Natural killer cell (primary cell): ENCODE results near the gene FEM1C. TPM values are rescaled to one million over a fixed set of nuclear protein-coding genes. Genes with fewer than 3 reads are reported as not detected.

Experiments used
- ATAC-seq, 3 donors: fragments of 150-1000 bp in 2 of 3; fragments of 200-7000 bp in 1 of 3; cut with Tn5 transposase; 1 replicate in 1 of 3; 2 replicates in 2 of 3; pipeline ENCODE4 v1.10.0; 2021; ENCODE audit warnings: mild to moderate bottlenecking in 2 of 3, moderate library complexity in 2 of 3
- DNase-seq, 2 donors: peaks; one replicate each; pipeline versions ENCODE4 v3.0.0 to v3.0.0-alpha.2; 2013 to 2021; ENCODE audit warnings: mixed read lengths in 1 of 2
- H3K27ac ChIP-seq: one replicate; pipeline ENCODE4 v1.5.1; 2013; ENCODE audit warnings: mild to moderate bottlenecking, low read length
- H3K27me3 ChIP-seq: one replicate; pipeline ENCODE4 v1.6.1; 2013; ENCODE audit warnings: low read length; ENCODE audit not compliant: control insufficient read depth, insufficient read depth
- H3K36me3 ChIP-seq: one replicate; pipeline ENCODE4 v1.6.1; 2013; ENCODE audit warnings: low read length; ENCODE audit not compliant: control insufficient read depth, insufficient read depth
- H3K4me1 ChIP-seq: one replicate; pipeline ENCODE4 v1.6.1; 2013; ENCODE audit warnings: low read length; ENCODE audit not compliant: control insufficient read depth, insufficient read depth
- H3K4me3 ChIP-seq: one replicate; pipeline ENCODE4 v1.5.1; 2013; ENCODE audit warnings: low read length
- H3K9me3 ChIP-seq: one replicate; pipeline ENCODE4 v1.6.1; 2013; ENCODE audit warnings: low read length; ENCODE audit not compliant: control insufficient read depth, insufficient read depth
- H3K27ac Mint-ChIP-seq, 2 donors: one replicate each; pipeline ENCODE4 v1.8.0; 2022; ENCODE audit warnings: mild to moderate bottlenecking in 2 of 2, mixed read lengths in 2 of 2, moderate library complexity in 1 of 2
- H3K27me3 Mint-ChIP-seq, 2 donors: one replicate each; pipeline ENCODE4 v1.8.0; 2022; ENCODE audit warnings: low read depth in 2 of 2, mixed read lengths in 2 of 2
- H3K36me3 Mint-ChIP-seq: one replicate; pipeline ENCODE4 v1.8.0; 2022; ENCODE audit warnings: mixed read lengths
- H3K4me1 Mint-ChIP-seq, 2 donors: one replicate each; pipeline ENCODE4 v1.8.0; 2022; ENCODE audit warnings: mixed read lengths in 2 of 2
- H3K4me3 Mint-ChIP-seq: one replicate; pipeline ENCODE4 v1.8.0; 2022; ENCODE audit warnings: mild to moderate bottlenecking, moderate library complexity, mixed read lengths
- H3K9me3 Mint-ChIP-seq, 2 donors: one replicate each; pipeline ENCODE4 v1.8.0; 2022; ENCODE audit warnings: mixed read lengths in 2 of 2
- CTCF ChIP-seq: fragments of 200-600 bp; IDR thresholded peaks from one replicate; pipeline ENCODE4 v1.8.0; 2022; ENCODE audit warnings: antibody characterized with exemption
- WGBS: methylation state at CpG from one replicate; pipeline ENCODE4 v1.1.7; 2013; ENCODE audit warnings: missing lambda C conversion rate; ENCODE audit not compliant: insufficient coverage; 5-methylcytosine and 5-hydroxymethylcytosine counted together
- intact Hi-C: fragments of 100-400 bp; cut with micrococcal nuclease; formaldehyde crosslinking; loops from one replicate; pipeline ENCODE4 v1.14.2; 2022
- total RNA-seq, 4 donors: library from RNA; stranded (reverse); fragments of 120-200 nt in 1 of 4; gene quantifications; one replicate each; pipeline versions ENCODE4 v1.2.3 to v1.2.4, GENCODE V29; 2013 to 2022

Gene FEM1C
- total RNA-seq, 3 donors from 2014 or later (not counting 1 experiment from before 2014, with no cell fraction given) = 33.8 to 48.6 (median 36.2) TPM

GRCh38 chr5:115548683-115549082 lies 4.1 kb upstream of the FEM1C start:
- Histone ChIP-seq H3K27ac (no peak overlapping the region), H3K36me3 (no peaks in the 10 kb centered on the region), H3K27me3 (no peaks in the 10 kb centered on the region), H3K9me3 (peaks cover 5% of the 10 kb centered on the region), H3K4me3 (no peak overlapping the region), H3K4me1 (peaks cover 6% of the 10 kb centered on the region)
- H3K4me1 Mint-ChIP-seq = peaks cover 8 to 19% of the 10 kb centered on the region in 2 donors
- H3K9me3 Mint-ChIP-seq = no peaks in the 10 kb centered on the region
- intact Hi-C loops = no loop called here
- TF ChIP-seq CTCF = no peak
- no peaks in the 10 kb centered on the region for H3K36me3 Mint-ChIP-seq
- H3K27ac Mint-ChIP-seq = no peak overlapping the region
- no peak for ATAC-seq
- DNase-seq = no peak
- 100% methylated on average over 2 of the region's 4 CpGs for WGBS
- peaks cover 14 to 20% of the 10 kb centered on the region in 2 donors for H3K27me3 Mint-ChIP-seq
- H3K4me3 Mint-ChIP-seq = no peak overlapping the region

- Mint-ChIP-seq H3K9me3 (no peaks in the 10 kb centered on the region), H3K27ac (peak overlapping the region; percentile 93 to 98), H3K36me3 (no peaks in the 10 kb centered on the region), H3K27me3 (no peaks in the 10 kb centered on the region), H3K4me3 (peak overlapping the region; percentile 98), H3K4me1 (peaks cover 40 to 47% of the 10 kb centered on the region in 2 donors)
- Histone ChIP-seq H3K4me3 (no peak overlapping the region), H3K27me3 (no peaks in the 10 kb centered on the region), H3K36me3 (peaks cover 7% of the 10 kb centered on the region), H3K4me1 (peaks cover 13% of the 10 kb centered on the region), H3K9me3 (peaks cover 5% of the 10 kb centered on the region), H3K27ac (peak overlapping the region; percentile 62)
- intact Hi-C loops = loop anchor here (2.0 kb wide), 1 partner anchor 81 kb away; the partner anchor contains the start of gene TMED7
- no peak for TF ChIP-seq CTCF
- 96% methylated on average over 5 of the region's 9 CpGs for WGBS
- DNase-seq (no peak), ATAC-seq (no peak)
These were observed 842 bp upstream of the FEM1C start for GRCh38 chr5:115545351-115545882.

GRCh38 chr5:115544043-115544435 lies 536 bp downstream of the FEM1C start:
- Histone ChIP-seq H3K9me3 (peaks cover 5% of the 10 kb centered on the region), H3K36me3 (peaks cover 8% of the 10 kb centered on the region), H3K4me1 (peaks cover 13% of the 10 kb centered on the region), H3K27ac (peak overlapping the region; percentile 98), H3K4me3 (peak overlapping the region; percentile 58), H3K27me3 (no peaks in the 10 kb centered on the region)
- Mint-ChIP-seq H3K27me3 (no peaks in the 10 kb centered on the region), H3K4me3 (peak overlapping the region; percentile 98), H3K36me3 (no peaks in the 10 kb centered on the region), H3K4me1 (peaks cover 54 to 61% of the 10 kb centered on the region in 2 donors), H3K9me3 (no peaks in the 10 kb centered on the region), H3K27ac (peak overlapping the region; percentile 93 to 98)
- WGBS = under 1% methylated on average over 20 of the region's 20 CpGs
- intact Hi-C loops = loop anchor here (1.0 to 2.0 kb wide), 3 partner anchors 83 to 541 kb away; partner anchors contain the start of genes AP3S1, ATG12, COMMD10 and TMED7
- DNase-seq = peak; percentile 45 to 67
- no peak for TF ChIP-seq CTCF
- ATAC-seq = peak; percentile 20 to 49 (median 21)
